ENCODE data around the gene RPS16. TPM values are rescaled to one million over a fixed set of nuclear protein-coding genes. Genes with fewer than 3 reads are reported as not detected.
A peak's percentile ranks its signal among the peaks of the same experiment; 100 is the strongest.

The RPS16 gene
- total RNA-seq, 1 experiment from 2014 or later: 2,510 TPM

DNA sequence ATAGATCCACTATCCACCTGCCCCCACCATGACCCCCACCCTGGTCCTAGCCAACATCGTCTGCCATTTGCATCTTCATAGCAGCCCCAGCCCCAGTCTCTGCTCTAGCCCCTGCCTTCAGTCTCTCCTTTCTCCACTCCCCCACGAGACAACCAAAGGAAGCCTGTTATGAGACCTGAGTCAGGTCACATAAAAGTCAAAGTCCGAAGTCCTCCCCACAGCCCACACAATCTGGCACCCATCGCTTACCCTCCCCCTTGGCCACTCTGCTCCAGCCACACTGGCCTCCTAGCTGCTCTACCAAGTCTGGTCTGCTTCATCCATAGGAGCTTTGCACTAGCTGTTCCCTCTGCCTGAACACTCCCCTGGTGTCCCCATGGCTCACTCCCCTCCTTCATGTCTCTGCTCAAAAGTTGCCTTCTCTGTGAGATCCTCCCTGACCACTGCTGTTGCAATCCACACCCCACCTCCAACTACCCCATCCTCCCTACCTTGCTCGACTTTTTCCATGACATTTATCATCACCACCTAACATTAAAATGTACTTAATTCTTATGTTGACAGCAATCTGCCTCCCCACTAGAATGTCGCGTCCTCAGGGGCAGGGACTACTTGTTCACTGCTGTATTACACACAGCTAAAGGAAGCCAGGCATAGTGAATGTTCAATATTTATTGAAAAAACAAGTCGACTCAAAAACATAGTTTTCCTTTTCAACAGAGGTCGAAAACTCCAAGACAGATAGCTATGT, 24.5 kb downstream of the RPS16 start:
- CTCF ChIA-PET: interaction anchor here (0.6 to 1.4 kb wide), 3 partner anchors 10 to 443 kb away, joined by 3 to 8 read pairs (median 4); no protein-coding TSS in a partner anchor
- Histone ChIP-seq H3F3A (ENCODE audit: insufficient read depth, low read depth) (peaks cover 48% of the 10 kb centered on the region; the same call in 1 of the 2 replicates), H4K20me1 (ENCODE audit: insufficient read depth) (peaks cover 14% of the 10 kb centered on the region), H3K36me3 (ENCODE audit: low read depth) (peaks cover 11% of the 10 kb centered on the region; the same call in 1 of the 2 replicates), H3K4me2 (peak overlapping the region; percentile 99), H3K4me3 (peak overlapping the region; percentile 45; the same call in 1 of the 2 replicates), H2AFZ (no peak overlapping the region), H3K9me2 (ENCODE audit: insufficient read depth) (no peaks in the 10 kb centered on the region), H3K79me2 (ENCODE audit: low read depth) (peaks cover 27% of the 10 kb centered on the region), H3K27ac (peak overlapping the region; percentile 93; the same call in 1 of the 2 replicates), H3K9me3 (ENCODE audit: insufficient read depth, low read depth) (no peaks in the 10 kb centered on the region), H3K27me3 (ENCODE audit: insufficient read depth, low read depth) (no peaks in the 10 kb centered on the region), H3K4me1 (replicated peaks; ENCODE audit: insufficient read depth) (peaks cover 31% of the 10 kb centered on the region)
- peak in 1 of 2 experiments; percentile 31 for DNase-seq
- intact Hi-C loops (cut with micrococcal nuclease; ENCODE audit: unreplicated experiment): loop anchor here (2.0 to 5.0 kb wide), 4 partner anchors 198 to 449 kb away; partner anchors contain the start of gene FBXO27
- TF ChIP-seq, protein P1, sequence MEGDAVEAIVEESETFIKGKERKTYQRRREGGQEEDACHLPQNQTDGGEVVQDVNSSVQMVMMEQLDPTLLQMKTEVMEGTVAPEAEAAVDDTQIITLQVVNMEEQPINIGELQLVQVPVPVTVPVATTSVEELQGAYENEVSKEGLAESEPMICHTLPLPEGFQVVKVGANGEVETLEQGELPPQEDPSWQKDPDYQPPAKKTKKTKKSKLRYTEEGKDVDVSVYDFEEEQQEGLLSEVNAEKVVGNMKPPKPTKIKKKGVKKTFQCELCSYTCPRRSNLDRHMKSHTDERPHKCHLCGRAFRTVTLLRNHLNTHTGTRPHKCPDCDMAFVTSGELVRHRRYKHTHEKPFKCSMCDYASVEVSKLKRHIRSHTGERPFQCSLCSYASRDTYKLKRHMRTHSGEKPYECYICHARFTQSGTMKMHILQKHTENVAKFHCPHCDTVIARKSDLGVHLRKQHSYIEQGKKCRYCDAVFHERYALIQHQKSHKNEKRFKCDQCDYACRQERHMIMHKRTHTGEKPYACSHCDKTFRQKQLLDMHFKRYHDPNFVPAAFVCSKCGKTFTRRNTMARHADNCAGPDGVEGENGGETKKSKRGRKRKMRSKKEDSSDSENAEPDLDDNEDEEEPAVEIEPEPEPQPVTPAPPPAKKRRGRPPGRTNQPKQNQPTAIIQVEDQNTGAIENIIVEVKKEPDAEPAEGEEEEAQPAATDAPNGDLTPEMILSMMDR (conservative IDR thresholded peaks at IDR 0.05): no peak
- TF ChIP-seq EZH2 (IDR thresholded peaks at IDR 0.05; ENCODE audit: low read depth): no peak
- no TSS peak for BruUV-seq (replicated peaks)
- POLR2A ChIA-PET (ENCODE audit: unreplicated experiment): interaction anchor here (0.7 to 1.3 kb wide), 4 partner anchors 10 to 481 kb away, joined by 3 to 9 read pairs (median 5); partner anchors contain the start of genes MED29, MRPS12, PAF1 and SARS2

DNA sequence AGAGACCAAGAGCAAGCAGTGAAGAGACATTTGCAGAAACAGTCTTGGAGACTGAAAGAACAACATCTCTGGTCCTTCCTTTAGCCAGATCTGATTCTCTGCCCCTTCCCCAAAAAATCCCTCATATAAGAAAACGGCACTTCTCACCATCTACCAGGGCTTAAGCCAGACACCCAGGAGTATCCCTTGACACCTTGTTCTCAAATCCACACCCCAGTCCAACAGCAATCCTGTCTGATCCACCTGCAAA, 25.0 kb downstream of the RPS16 start:
- peaks cover 53% of the 10 kb centered on the region; the same call in 1 of the 2 replicates for H3F3A ChIP-seq (ENCODE audit: insufficient read depth, low read depth)
- H3K36me3 ChIP-seq (ENCODE audit: low read depth): peaks cover 11% of the 10 kb centered on the region; the same call in 1 of the 2 replicates
- peak overlapping the region; percentile 99 for H3K4me2 ChIP-seq
- no peaks in the 10 kb centered on the region for H3K27me3 ChIP-seq (ENCODE audit: insufficient read depth, low read depth)
- peak overlapping the region; percentile 99 for H3K4me3 ChIP-seq
- no peak for DNase-seq
- no TSS peak for BruUV-seq (replicated peaks)
- no peaks in the 10 kb centered on the region for H3K9me3 ChIP-seq (ENCODE audit: insufficient read depth, low read depth)
- no peak overlapping the region for H2AFZ ChIP-seq
- TF ChIP-seq EZH2 (IDR thresholded peaks at IDR 0.05; ENCODE audit: low read depth): no peak
- TF ChIP-seq, protein P1 (conservative IDR thresholded peaks at IDR 0.05): no peak
- CTCF ChIA-PET: interaction anchor here (1.4 kb wide), 1 partner anchor 13 kb away, joined by 8 read pairs; no protein-coding TSS in a partner anchor
- intact Hi-C loops (cut with micrococcal nuclease; ENCODE audit: unreplicated experiment): loop anchor here (2.0 to 5.0 kb wide), 4 partner anchors 198 to 448 kb away; partner anchors contain the start of gene FBXO27
- peaks cover 14% of the 10 kb centered on the region for H4K20me1 ChIP-seq (ENCODE audit: insufficient read depth)
- no peaks in the 10 kb centered on the region for H3K9me2 ChIP-seq (ENCODE audit: insufficient read depth)
- POLR2A ChIA-PET (ENCODE audit: unreplicated experiment): interaction anchor here (1.3 kb wide), 1 partner anchor 12 kb away, joined by 7 read pairs; no protein-coding TSS in a partner anchor
- peak overlapping the region; percentile 93 for H3K27ac ChIP-seq
- H3K79me2 ChIP-seq (ENCODE audit: low read depth): peaks cover 27% of the 10 kb centered on the region
- H3K4me1 ChIP-seq (replicated peaks; ENCODE audit: insufficient read depth): peaks cover 36% of the 10 kb centered on the region

DNA sequence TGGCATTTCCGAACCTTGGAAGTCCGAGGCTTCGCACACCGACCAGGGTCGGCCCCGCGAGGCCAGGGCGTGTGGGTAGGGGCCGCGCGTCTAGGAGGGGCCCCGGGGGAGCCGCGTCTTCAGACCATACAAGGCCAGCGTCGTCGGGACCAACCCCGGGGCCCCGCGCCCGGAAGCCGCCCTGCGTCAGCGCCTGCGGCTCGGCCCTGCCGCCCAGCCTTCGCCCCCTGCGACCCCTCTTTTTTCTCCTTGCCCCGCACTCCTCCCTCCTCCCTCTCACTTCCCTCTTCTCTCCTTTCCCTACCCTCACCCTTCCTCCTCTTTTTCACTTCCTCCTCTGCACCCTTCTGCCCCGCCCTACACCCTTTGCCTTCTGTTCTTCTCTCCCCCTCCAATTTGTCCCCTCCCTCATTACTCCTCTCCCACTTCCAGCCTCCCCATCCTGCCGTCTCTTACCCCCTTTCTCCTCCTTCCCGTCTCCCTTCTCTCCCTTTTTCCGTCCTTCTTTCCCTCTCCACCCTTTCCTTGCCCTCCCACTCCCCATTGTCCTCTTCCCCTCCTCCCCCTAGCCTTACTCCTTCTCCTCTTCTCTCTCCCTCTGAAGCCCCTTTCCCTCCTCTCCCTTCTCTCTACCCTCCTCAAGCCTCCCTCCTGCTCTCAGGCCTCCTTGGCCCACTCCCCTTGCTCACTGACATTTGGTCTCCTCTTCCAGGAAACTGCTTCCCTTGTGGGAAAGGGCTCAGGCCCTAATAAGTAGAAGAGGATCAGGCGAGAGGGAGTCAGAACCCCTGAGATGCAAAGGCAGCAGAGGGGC, 25.5 kb downstream of the RPS16 start:
- Histone ChIP-seq H3K9me3 (ENCODE audit: insufficient read depth, low read depth) (no peaks in the 10 kb centered on the region), H3K27me3 (ENCODE audit: insufficient read depth, low read depth) (no peaks in the 10 kb centered on the region), H3K4me2 (peak overlapping the region; percentile 99), H3K27ac (peak overlapping the region; percentile 93), H3K79me2 (ENCODE audit: low read depth) (peaks cover 27% of the 10 kb centered on the region), H3K36me3 (ENCODE audit: low read depth) (peaks cover 11% of the 10 kb centered on the region; the same call in 1 of the 2 replicates), H3K9me2 (ENCODE audit: insufficient read depth) (no peaks in the 10 kb centered on the region), H4K20me1 (ENCODE audit: insufficient read depth) (peaks cover 14% of the 10 kb centered on the region), H3F3A (ENCODE audit: insufficient read depth, low read depth) (peaks cover 57% of the 10 kb centered on the region; the same call in 1 of the 2 replicates), H3K4me1 (replicated peaks; ENCODE audit: insufficient read depth) (peaks cover 41% of the 10 kb centered on the region), H3K4me3 (peak overlapping the region; percentile 99), H2AFZ (peak overlapping the region; percentile 20; the same call in 1 of the 2 replicates)
- ChIA-PET CTCF (no interaction called here), POLR2A (ENCODE audit: unreplicated experiment) (interaction anchor here (1.0 kb wide), 1 partner anchor 12 kb away, joined by 4 read pairs; no protein-coding TSS in a partner anchor)
- DNase-seq: peak; percentile 15 to 46
- TF ChIP-seq, protein P1 (conservative IDR thresholded peaks at IDR 0.05): no peak
- no peak for TF ChIP-seq EZH2 (IDR thresholded peaks at IDR 0.05; ENCODE audit: low read depth)
- intact Hi-C loops (cut with micrococcal nuclease; ENCODE audit: unreplicated experiment): loop anchor here (2.0 to 5.0 kb wide), 4 partner anchors 197 to 448 kb away; partner anchors contain the start of gene FBXO27
- no TSS peak for BruUV-seq (replicated peaks)
